Endothelial cell of umbilical vein (primary cell): ENCODE results near the gene CPA2. TPM values are rescaled to one million over a fixed set of nuclear protein-coding genes. Genes with fewer than 3 reads are reported as not detected.

Experiments used
- BruUV-seq: library from RNA; stranded (reverse); fragments of 400-500 nt; replicated peaks from 2 replicates; lab custom pipeline; 2021; lab: Mats Ljungman, UMichigan
- CTCF ChIA-PET: fragments of 300-600, 350-600 bp; sonication (Branson Sonifier 250); formaldehyde crosslinking; loops from one replicate; lab custom pipeline; 2021; ENCODE audit warnings: antibody characterized with exemption, inconsistent platforms; lab: Charles Lee
- POLR2A ChIA-PET: fragments of 300-600, 350-600 bp; sonication (Branson Sonifier 250); formaldehyde crosslinking; loops from one replicate; lab custom pipeline; 2021; ENCODE audit warnings: antibody characterized with exemption, inconsistent platforms; lab: Charles Lee
- DNase-seq: peaks from one replicate; pipeline ENCODE4 v3.0.0-alpha.2; 2011; ENCODE audit warnings: low read depth, low spot score
- FAIRE-seq: peaks from 2 replicates; lab custom pipeline; 2011; peaks lifted over from hg19 to GRCh38; lab: Jason Lieb, UNC
- H2AFZ ChIP-seq: 2 replicates; pipeline ENCODE4 v1.6.0; 2012; ENCODE audit warnings: low read depth, low read length, control low read depth, inconsistent platforms
- H3K27ac ChIP-seq: 2 replicates; pipeline ENCODE4 v1.5.1; 2011; ENCODE audit warnings: low read depth, mild to moderate bottlenecking, control low read depth, low read length, moderate library complexity; ENCODE audit not compliant: insufficient read depth
- H3K27me3 ChIP-seq, 2 experiments: 2 replicates each; pipeline versions ENCODE4 v1.6.0 to v1.6.1; 2011; ENCODE audit warnings: low read length in 2 of 2, mixed read lengths in 1 of 2; ENCODE audit not compliant: control insufficient read depth in 2 of 2, insufficient read depth in 2 of 2
- H3K36me3 ChIP-seq, 2 experiments: 2 replicates in 1 of 2; 3 replicates in 1 of 2; pipeline ENCODE4 v1.5.1; 2011; ENCODE audit warnings: low read length in 2 of 2, mild to moderate bottlenecking in 1 of 2, moderate library complexity in 1 of 2; ENCODE audit not compliant: control insufficient read depth in 2 of 2, insufficient read depth in 2 of 2; ENCODE audit errors: extremely low read depth in 1 of 2
- H3K4me1 ChIP-seq: 3 replicates; pipeline ENCODE4 v1.5.1; 2011; ENCODE audit warnings: mild to moderate bottlenecking, low read length; ENCODE audit not compliant: control insufficient read depth, insufficient read depth; ENCODE audit errors: extremely low read depth
- H3K4me2 ChIP-seq: 2 replicates; pipeline ENCODE4 v1.6.1; 2011; ENCODE audit warnings: low read length, control low read depth, mixed read lengths; ENCODE audit not compliant: insufficient read depth
- H3K4me3 ChIP-seq, 3 experiments: fragments of 200-600 bp in 1 of 3; sonication (generic), shearing (Covaris generic) in 1 of 3; replicated peaks in 1 of 3; 2 replicates each; pipeline ENCODE4 v1.5.1; 2011 to 2016; ENCODE audit warnings: control low read depth in 3 of 3, low read length in 3 of 3, mild to moderate bottlenecking in 2 of 3, inconsistent platforms in 1 of 3, low read depth in 1 of 3, moderate library complexity in 1 of 3; ENCODE audit not compliant: insufficient read depth in 1 of 3
- H3K79me2 ChIP-seq: 2 replicates; pipeline ENCODE4 v1.6.0; 2012; ENCODE audit warnings: low read length, inconsistent platforms; ENCODE audit not compliant: control insufficient read depth, insufficient read depth
- H3K9ac ChIP-seq: replicated peaks from 2 replicates; pipeline ENCODE3; 2011; ENCODE audit warnings: low read length, control low read depth; ENCODE audit not compliant: insufficient read depth; ENCODE audit errors: extremely low read depth
- H3K9me1 ChIP-seq: replicated peaks from 3 replicates; pipeline ENCODE4 v1.6.0; 2011; ENCODE audit warnings: mild to moderate bottlenecking, low read length; ENCODE audit not compliant: control insufficient read depth, insufficient read depth; ENCODE audit errors: extremely low read depth
- H3K9me3 ChIP-seq: replicated peaks from 2 replicates; pipeline ENCODE4 v1.5.1; 2012; ENCODE audit warnings: low read length, inconsistent platforms; ENCODE audit not compliant: control insufficient read depth, insufficient read depth
- H4K20me1 ChIP-seq: replicated peaks from 2 replicates; pipeline ENCODE3; 2011; ENCODE audit warnings: mild to moderate bottlenecking, low read length; ENCODE audit not compliant: control insufficient read depth, insufficient read depth; ENCODE audit errors: extremely low read depth
- EZH2 ChIP-seq: IDR thresholded peaks from 2 replicates; pipeline ENCODE4 v1.6.1; 2012; ENCODE audit warnings: borderline replicate concordance, low read depth, mild to moderate bottlenecking, moderate library complexity, low read length, inconsistent platforms; ENCODE audit not compliant: severe bottlenecking
- FOS ChIP-seq: IDR thresholded peaks from 2 replicates; pipeline ENCODE4 v1.6.1; 2011; ENCODE audit warnings: mild to moderate bottlenecking, low read length, moderate library complexity, borderline replicate concordance; ENCODE audit not compliant: insufficient read depth
- GATA2 ChIP-seq: IDR thresholded peaks from 2 replicates; pipeline ENCODE4 v1.7.0; 2011; ENCODE audit warnings: low read depth, mild to moderate bottlenecking, moderate library complexity, mixed read lengths, low read length; ENCODE audit not compliant: insufficient read length, insufficient read depth
- JUN ChIP-seq: IDR thresholded peaks from 2 replicates; pipeline ENCODE4 v1.6.1; 2011; ENCODE audit warnings: borderline replicate concordance, low read depth; ENCODE audit not compliant: insufficient read length, insufficient read depth
- MYC ChIP-seq: IDR thresholded peaks from one replicate; pipeline ENCODE4 v1.6.1; 2011; ENCODE audit warnings: mild to moderate bottlenecking, low read depth, low read length
- POLR2A ChIP-seq: IDR thresholded peaks from 2 replicates; pipeline ENCODE4 v1.6.1; 2012; ENCODE audit warnings: low read depth, mild to moderate bottlenecking, control low read depth, low read length
- POLR2AphosphoS5 ChIP-seq: IDR thresholded peaks from 2 replicates; pipeline ENCODE4 v1.6.1; 2012; ENCODE audit warnings: low read depth, mild to moderate bottlenecking, control low read depth, low read length, moderate library complexity; ENCODE audit not compliant: insufficient read depth
- dilution Hi-C: fragments of 300-500 bp; cut with MboI; formaldehyde crosslinking; loops from one replicate; pipeline ENCODE4 v1.15.0; 2019; ENCODE audit warnings: low sequenced_read_pairs; ENCODE audit not compliant: extremely low pct_ligation_motif_present
- intact Hi-C: fragments of 100-400 bp; cut with micrococcal nuclease; formaldehyde crosslinking; loops from one replicate; pipeline ENCODE4 v1.10.0; 2022
- polyA plus RNA-seq, 4 experiments: library from polyadenylated mRNA; depleted of rRNA in 3 of 4; stranded (reverse) in 3 of 4; unstranded in 1 of 4; fragments of >200 nt; gene quantifications; 2 replicates each; pipeline versions ENCODE4 v1.2.1 to v1.2.3, GENCODE V29; 2011 to 2012; ENCODE audit warnings: missing spikeins in 1 of 4
- total RNA-seq: library from RNA; stranded (reverse); gene quantifications from 2 replicates; pipeline ENCODE4 v1.2.3, GENCODE V29; 2021
- TF ChIP-seq, protein P1 (sequence below): IDR thresholded peaks from 2 replicates; pipeline ENCODE4 v1.6.1; 2011; ENCODE audit not compliant: insufficient read depth, insufficient read length
- TF ChIP-seq, protein P2 (sequence below), 2 donors: IDR thresholded peaks; 1 replicate in 1 of 2; 2 replicates in 1 of 2; pipeline ENCODE4 v1.5.1; 2011; ENCODE audit warnings: low read length in 2 of 2, mild to moderate bottlenecking in 2 of 2, moderate library complexity in 2 of 2, control low read depth in 1 of 2, inconsistent platforms in 1 of 2, low read depth in 1 of 2; ENCODE audit not compliant: insufficient read depth in 1 of 2; ENCODE audit errors: extremely low read depth in 1 of 2

CPA2 gene
- total and polyA plus RNA-seq, 2 donors (not counting 3 experiments of a cell fraction or from before 2014, with no cell fraction given) = not detected

DNA sequence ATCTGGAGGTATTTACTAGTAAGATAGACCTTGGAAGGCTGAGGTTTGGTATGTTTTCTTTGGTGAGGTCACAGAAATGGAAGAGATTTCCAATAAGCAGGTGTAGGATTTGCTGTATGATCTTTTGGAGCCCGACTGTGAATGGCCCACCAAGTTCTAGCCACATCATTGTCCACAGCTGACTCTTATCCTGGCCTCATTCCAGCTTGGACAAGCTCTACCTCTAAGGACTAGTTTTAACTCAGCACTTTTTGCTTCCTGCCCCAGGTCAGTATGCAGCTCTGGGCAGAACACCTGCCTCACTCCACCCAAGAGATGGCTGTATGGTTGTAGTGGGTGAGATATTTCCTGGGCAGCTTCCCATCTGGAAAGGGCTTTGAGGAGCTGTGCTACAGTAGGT, 20.2 kb downstream of the CPA2 start:
- Histone ChIP-seq H2AFZ (no peak overlapping the region), H3K27ac (no peak overlapping the region), H3K9me1 (no peaks in the 10 kb centered on the region), H3K79me2 (no peaks in the 10 kb centered on the region), H3K4me1 (no peaks in the 10 kb centered on the region), H3K9ac (no peak overlapping the region), H3K27me3 (no peaks in the 10 kb centered on the region), H4K20me1 (no peaks in the 10 kb centered on the region), H3K4me3 (no peak overlapping the region), H3K4me2 (no peak overlapping the region), H3K9me3 (no peaks in the 10 kb centered on the region), H3K36me3 (no peaks in the 10 kb centered on the region)
- no peak for TF ChIP-seq GATA2
- no peak for TF ChIP-seq POLR2AphosphoS5
- no peak for TF ChIP-seq MYC
- TF ChIP-seq, protein P1, sequence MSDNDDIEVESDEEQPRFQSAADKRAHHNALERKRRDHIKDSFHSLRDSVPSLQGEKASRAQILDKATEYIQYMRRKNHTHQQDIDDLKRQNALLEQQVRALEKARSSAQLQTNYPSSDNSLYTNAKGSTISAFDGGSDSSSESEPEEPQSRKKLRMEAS = no peak
- no peak for TF ChIP-seq EZH2
- no peak for TF ChIP-seq POLR2A
- TF ChIP-seq, protein P2, sequence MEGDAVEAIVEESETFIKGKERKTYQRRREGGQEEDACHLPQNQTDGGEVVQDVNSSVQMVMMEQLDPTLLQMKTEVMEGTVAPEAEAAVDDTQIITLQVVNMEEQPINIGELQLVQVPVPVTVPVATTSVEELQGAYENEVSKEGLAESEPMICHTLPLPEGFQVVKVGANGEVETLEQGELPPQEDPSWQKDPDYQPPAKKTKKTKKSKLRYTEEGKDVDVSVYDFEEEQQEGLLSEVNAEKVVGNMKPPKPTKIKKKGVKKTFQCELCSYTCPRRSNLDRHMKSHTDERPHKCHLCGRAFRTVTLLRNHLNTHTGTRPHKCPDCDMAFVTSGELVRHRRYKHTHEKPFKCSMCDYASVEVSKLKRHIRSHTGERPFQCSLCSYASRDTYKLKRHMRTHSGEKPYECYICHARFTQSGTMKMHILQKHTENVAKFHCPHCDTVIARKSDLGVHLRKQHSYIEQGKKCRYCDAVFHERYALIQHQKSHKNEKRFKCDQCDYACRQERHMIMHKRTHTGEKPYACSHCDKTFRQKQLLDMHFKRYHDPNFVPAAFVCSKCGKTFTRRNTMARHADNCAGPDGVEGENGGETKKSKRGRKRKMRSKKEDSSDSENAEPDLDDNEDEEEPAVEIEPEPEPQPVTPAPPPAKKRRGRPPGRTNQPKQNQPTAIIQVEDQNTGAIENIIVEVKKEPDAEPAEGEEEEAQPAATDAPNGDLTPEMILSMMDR (IDR thresholded peaks at IDR 0.05; ENCODE audit: extremely low read depth in 1 of 2, insufficient read depth in 1 of 2, low read depth in 1 of 2, low read length in 2 of 2) = no peak
- no peak for TF ChIP-seq JUN
- no peak for TF ChIP-seq FOS
- ChIA-PET CTCF (interaction anchor here (1.4 kb wide), 1 partner anchor 196 kb away, joined by 3 read pairs; no protein-coding TSS in a partner anchor), POLR2A (no interaction called here)
- no peak for DNase-seq
- FAIRE-seq = peak; percentile 58
- dilution Hi-C loops (no loop called here), intact Hi-C loops (no loop called here)
- BruUV-seq = no TSS peak
